ENCODE results near the gene GPRASP3.
"Not testable (repeated sequence)": the region's sequence is repeated elsewhere in the genome, so short reads cannot be mapped to it uniquely, and the experiment has no call there.

The GPRASP3 gene, protein sequence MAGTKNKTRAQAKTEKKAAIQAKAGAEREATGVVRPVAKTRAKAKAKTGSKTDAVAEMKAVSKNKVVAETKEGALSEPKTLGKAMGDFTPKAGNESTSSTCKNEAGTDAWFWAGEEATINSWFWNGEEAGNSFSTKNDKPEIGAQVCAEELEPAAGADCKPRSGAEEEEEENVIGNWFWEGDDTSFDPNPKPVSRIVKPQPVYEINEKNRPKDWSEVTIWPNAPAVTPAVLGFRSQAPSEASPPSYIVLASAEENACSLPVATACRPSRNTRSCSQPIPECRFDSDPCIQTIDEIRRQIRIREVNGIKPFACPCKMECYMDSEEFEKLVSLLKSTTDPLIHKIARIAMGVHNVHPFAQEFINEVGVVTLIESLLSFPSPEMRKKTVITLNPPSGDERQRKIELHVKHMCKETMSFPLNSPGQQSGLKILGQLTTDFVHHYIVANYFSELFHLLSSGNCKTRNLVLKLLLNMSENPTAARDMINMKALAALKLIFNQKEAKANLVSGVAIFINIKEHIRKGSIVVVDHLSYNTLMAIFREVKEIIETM

DNA sequence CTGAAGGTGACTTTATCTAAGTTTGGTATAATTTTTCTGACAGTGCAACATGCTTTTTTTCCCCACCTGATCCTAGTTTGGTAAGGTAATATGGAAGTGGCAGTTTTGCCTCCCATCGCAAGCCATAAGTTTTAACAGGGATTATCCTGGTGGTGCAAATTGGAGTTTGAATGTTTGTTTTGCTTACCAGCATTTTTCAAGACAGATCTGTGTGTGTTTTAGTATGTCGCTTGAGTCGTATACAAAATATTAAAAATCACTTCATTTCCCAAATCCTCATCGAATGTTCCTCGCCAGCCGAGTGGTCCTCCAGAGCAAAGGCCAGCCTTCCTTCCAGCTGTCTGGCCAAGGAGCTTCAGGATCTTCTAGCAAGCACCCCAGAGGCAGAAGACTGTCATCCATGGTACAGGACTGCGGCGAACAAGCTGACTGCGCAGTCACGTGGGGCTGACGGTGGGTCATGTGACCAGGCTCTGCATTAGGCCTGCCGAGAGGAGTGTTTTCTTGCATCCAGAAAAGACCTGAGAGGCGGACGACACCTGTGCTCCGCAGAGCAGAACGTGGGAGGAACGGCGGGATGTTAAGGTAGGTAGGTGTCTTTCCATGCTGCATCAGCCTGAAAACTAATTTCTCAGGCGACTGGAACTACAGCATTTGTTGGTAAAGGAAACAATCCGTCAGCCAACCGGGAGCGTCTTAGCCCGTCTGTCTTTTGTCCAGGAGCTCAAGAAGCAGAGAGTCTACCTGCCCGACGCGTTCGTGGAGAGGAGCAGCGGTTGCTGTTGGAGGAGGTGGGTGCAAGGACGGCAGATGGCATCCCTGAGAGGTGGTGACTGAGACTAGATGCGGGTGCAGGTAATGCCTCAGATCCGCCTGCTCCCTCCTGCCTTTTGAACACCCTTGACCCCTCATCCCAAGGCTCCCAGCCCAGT, at the start of gene GPRASP3:
Gene GPRASP3, plus strand, starts transcription at position 507 of the 932 bp plus-strand sequence. CDS start 28,253 bp downstream, outside the sequence.
- DNase-seq = peak; percentile 28

DNA sequence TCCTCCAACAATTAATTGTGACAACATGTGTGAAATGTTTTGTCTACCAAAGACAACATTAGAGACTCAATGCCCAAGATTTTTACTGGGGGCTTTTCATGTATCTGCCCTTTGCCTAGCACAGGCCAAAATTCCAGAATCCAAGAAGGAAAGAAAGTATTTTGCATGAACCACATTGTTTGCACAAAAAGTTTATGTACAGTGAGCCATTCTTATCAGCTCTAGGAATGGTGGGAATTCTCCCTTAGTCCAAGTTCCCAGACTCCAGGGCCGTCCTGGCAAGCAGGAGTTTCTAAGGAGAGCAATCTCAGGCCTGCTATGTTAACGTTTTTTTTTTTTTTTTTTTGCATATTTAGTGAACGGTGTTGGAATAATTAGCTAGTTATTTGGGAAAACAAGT, 47.7 kb upstream of the GPRASP3 start:
- DNase-seq = no peak

DNA sequence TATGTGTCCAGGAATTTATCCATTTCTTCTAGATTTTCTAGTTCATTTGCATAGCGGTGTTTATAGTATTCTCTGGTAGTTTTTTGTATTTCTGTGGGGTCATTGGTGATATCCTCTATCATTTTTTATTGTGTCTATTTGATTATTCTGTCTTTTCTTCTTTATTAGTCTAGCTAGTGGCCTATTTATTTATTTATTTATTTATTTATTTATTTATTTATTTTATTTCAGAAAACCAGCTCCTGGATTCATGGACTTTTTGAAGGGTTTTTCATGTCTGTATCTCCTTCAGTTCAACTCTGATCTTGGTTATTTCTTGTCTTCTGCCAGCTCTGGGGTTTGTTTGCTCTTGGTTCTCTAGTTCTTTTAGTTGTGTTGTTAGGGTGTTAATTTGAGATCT, 43.1 kb upstream of the GPRASP3 start:
- not testable (repeated sequence) for DNase-seq

DNA sequence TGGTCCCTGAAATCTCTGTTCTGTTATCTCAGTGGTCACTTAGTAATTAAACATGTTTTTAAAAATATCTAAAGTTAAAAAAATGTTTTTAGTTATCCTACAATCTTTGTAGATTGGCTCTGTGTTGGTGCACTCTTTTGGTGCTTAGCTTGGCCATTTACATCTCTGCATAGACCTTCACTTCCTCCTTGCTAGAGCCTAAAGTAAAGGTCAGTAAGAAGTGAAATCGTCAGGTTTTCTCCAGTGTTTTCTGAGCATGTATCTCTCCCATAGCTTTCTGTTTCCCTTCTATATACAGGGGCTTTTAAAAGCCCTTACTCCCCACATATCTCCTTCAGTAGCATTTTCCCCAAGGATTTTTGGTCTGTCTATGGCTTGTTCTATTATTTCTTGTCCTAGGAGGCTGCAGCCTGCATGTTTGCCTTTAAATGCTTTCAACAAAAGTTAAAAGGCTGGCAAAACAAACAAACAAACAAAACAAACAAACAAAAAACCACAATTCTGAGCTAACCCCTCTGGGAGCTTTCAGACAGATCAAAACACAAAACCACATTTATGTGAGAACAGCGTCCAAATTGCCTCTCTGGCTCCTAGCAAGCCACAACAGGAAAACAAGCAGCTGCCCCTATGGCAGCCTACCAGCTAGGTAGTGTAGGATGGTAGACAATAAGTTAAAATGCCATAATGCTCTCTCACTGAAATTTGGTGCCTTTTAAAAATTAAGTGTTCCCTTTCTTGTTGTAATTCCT, 35.6 kb upstream of the GPRASP3 start:
- no peak for DNase-seq

DNA sequence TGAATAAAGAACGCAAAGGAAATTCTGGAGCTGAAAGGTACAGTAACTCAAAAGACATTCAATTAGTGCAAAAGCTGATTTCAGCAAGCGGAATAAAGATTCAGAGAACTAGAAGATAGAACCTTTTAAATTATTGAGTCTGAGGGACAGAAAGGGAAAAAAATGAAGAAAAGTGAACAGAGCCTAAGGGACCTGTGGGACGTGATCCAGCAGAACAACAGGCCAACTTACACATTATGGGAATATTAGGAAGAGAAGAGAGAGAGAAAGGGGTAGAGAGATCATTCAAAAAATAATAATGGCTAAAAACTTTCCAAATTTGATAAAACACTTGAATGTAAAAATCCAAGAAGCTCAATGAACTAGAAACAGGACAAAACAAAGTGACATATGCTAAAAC, 25.8 kb upstream of the GPRASP3 start:
- no peak for DNase-seq

DNA sequence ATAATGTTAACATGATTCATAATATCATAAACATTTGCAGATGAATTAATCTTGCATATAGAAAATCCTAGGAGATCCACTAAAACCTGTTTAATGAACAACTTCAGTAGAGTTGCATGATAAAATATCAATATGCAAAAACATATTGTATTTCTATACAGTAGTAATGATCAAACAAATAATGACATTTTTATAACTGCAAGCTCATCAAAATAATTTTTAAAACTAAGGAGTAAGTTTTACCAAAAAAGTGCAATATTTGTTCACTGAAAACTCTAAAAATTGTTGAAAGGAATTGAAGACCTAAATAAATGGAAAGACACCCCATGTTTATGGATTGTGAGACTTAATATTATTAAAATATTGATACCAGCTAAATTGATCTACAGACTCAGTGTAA, 24.2 kb upstream of the GPRASP3 start:
- DNase-seq = no peak

DNA sequence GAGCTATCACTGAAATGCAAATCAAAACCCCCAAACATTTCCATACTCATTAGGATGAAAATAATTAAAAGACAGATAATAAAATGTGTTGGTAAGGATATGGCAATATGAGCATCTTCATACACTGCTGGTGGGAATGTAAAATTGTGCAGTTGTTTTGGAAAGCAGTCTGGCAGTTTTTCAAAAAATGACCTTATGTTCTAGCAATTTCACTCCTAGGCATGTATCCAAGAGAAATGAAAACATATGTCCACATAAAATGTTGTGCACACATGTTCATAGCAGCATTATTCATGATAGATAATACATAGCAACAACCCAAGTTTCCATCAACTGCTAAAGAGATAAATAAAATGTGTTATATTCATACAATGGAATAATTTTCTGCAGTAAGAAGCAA, 23.0 kb upstream of the GPRASP3 start:
- DNase-seq = no peak

DNA sequence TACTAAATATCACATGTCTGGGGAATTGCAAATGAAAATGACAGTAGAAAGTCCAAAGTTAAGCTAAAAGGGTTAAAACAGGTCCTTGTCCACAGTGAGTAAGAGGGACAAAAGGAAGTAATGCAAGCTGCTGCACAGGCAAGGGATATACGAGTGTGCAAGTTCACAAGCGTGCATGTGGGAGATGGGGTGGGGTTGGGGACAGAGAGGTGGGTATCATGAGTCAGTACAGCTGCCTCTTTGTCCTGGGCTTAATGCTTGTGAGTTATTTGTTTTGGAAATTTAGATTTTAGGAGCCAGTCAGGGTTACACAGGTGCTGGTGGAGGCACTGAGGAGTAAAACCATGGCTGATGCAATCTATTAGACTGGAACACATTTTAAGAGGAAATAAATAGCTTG, 11.6 kb upstream of the GPRASP3 start:
- DNase-seq = no peak

DNA sequence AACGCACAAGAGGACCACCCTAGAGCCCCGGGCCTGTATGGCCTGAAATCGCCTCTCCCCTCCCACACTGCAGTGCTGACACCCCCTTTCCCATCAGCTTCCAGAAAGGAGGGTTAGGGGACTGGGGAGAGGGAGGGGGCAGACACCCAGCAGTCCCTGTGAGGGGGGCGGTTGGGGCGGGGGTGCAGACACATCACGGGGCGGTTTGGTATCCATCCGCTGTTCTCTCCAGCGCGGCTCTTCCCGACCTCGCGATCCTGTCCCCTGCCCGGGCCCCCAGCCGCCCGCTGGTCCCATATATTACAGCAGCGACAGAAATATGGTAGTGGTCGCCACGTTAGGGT, 8.7 kb upstream of the GPRASP3 start:
- DNase-seq = no peak

DNA sequence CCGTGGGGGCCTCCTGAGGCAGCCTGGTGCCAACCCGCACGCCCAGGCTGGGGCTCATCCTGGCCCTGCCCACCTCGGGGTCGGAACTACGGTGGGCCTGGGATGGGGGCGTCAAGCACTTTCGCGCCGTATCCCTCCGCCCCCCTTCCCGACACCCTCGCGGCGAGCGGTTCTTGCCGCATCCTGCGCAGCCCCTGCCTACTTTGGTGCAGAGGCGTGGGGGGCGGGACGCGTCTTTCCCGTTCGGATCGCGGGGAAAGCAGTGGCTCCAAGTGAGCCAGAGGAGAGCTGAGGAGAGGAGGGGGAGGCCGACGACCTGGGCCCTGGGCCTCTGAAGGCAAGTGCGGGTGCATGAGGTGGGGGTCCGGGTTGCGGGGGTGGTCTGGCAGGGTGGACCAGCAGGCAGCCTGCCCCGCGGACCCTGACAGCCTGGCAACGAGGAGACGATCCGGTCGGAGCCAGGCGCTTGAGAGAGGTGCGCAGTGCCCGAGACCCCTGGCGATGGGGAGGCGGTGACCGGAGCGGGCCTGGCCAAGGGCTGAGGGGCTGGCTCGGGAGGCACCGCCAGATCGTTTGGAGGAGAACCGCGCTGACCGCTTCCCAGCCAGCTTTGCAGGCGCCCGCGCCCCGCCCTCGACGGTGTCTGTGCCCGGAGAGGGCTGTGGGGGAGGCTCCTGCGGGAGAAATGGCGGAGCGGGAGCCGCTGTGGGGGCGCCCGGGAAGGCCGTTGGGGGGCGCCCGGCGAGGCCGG, 8.2 kb upstream of the GPRASP3 start, which contains the start of gene GPRASP2:
Gene GPRASP2, plus strand, starts transcription at position 233 of the 751 bp plus-strand sequence. CDS start 2,422 bp downstream, outside the sequence.
- DNase-seq = no peak

DNA sequence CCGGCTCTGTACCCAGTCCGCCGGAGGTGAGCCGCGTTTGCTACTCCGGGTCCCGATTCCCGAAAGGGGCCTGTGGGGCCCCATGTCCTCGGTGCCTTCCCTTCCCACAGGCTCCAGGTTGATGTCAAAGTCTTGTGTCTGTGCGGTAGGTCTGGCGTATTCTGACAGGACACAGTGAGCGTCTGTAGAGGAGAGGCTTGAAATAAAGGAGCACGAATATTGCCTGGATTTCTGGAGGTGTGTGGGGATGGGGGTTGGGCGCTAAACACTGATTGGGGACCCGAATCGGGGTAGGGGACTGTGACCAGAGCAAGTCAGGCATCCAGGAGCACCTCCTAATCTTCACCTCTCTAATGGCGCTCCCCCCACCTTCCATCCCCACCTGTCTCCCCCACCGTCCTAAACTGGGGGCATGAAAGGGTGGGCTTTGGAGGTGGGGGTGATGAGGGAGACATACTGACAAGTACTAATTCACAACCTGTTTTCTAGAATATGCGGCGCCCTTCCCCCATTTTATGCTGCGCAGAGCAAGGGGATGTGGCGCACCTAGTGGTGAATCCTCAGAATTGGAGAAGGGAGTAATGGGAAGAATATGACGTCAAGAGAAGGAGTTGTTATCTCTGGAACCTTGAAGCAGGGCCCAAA, 7.4 kb upstream of the GPRASP3 start:
- DNase-seq = peak; percentile 5

DNA sequence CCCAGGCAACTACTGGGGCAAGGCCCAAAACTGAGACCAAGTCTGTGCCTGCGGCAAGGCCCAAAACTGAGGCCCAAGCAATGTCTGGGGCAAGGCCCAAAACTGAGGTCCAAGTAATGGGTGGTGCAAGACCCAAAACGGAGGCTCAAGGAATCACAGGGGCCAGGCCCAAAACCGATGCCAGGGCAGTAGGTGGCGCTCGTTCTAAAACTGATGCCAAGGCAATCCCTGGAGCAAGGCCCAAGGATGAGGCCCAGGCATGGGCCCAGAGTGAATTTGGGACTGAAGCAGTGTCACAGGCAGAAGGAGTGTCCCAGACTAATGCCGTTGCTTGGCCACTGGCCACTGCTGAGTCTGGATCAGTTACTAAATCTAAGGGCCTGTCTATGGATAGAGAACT, 5.5 kb upstream of the GPRASP3 start:
- DNase-seq = no peak

DNA sequence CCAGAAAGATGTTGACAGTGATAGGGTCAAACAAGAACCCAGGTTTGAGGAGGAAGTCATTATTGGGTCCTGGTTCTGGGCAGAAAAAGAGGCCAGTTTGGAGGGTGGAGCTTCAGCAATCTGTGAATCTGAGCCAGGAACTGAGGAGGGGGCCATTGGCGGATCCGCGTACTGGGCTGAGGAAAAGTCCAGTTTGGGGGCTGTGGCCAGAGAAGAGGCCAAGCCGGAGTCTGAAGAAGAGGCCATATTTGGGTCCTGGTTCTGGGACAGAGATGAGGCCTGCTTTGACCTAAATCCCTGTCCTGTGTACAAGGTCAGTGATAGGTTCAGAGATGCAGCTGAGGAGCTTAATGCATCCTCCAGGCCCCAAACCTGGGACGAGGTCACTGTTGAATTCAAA, 4.6 kb upstream of the GPRASP3 start:
- no peak for DNase-seq

DNA sequence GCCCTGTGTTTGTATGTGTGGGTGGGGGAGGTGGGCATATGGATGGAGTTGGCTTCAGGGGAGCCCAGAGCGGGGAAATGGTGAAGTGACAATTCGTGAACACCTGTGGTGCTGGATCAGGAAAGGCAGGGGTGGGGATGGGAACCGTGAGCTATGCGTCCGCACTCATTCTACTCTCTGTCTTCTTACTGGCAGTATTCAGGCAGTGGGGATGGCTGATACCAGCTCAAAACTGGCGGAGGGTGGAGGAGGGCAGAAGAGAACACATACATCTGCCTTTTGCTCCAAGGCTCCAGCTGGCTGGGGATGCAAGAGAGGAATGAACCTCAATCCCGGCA, 595 bp downstream of the GPRASP3 start:
- DNase-seq = not testable (repeated sequence)

DNA sequence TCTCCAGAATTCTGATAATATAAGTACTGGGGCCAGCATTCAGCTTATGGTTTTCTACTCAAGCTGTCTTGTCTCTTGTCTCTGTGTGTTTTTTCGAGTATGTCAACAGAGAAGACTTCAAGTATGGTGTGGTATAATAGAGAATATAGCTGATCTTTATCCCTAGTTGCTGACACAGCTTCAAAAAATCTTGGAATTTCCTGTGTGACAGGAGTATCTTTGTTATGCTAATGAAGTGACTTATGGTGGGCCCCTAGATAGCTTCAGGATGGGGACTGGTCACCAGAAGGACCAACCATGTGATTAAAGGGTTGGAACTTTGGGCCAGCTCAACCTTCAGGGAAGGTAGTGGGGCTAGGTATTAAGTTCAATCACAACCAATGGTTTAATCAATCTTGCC, 2.9 kb downstream of the GPRASP3 start:
- DNase-seq = no peak

DNA sequence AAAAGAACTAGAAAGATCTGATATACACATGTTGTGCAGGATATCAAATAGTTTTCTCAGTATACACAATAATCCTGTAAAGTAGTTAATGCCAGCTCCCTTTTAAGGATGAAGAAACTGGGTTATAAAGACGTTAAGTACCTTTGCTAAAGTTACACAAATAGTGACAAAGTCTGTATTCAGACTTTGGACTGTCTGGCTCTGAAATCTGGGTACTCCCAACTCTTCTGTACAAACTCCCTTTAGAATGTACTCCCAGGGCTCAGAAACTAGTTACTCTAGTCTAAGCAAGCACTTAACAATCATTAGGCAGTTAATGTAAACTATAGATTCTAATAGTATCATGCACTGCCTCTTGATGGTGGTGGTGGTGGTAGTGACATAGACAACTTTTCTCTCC, 7.2 kb downstream of the GPRASP3 start:
- no peak for DNase-seq

DNA sequence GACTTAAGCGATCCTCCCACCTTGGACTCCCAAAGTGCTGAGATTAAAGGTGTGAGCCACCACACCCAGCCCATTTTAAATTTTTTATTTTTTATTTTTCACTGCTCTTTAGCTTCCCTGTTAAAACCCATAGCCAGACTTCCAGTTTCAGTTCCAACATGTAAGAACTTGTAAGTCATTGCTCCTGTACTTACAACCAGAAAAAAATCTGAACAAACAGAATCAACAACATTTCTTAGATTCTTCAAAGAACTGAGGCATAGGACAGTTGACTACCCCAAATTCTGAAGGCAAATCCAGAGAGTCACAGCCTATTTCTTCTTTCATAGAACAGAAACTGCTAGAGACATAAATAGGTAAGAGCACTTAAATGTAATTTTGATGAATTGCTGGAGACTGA, 8.1 kb downstream of the GPRASP3 start:
- DNase-seq = no peak

DNA sequence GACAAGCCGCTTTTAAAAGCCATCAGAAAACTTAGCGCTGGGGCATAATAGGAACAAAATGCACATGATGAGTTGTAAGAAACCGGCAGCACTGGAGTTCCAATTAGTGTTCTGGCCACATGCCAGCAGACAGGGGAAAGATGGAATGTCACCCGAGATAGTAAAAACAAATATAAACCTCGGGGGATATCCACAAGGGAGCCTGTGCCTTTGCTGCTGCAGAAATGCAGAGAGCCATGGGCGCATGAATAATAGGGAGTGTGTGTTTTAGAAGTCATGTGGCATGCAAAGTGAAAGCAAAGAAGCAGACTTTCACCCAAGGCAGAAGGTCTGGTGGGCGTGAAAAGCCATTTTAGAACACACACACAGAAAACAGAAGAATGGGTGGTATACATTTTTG, 19.1 kb downstream of the GPRASP3 start:
- DNase-seq = no peak

DNA sequence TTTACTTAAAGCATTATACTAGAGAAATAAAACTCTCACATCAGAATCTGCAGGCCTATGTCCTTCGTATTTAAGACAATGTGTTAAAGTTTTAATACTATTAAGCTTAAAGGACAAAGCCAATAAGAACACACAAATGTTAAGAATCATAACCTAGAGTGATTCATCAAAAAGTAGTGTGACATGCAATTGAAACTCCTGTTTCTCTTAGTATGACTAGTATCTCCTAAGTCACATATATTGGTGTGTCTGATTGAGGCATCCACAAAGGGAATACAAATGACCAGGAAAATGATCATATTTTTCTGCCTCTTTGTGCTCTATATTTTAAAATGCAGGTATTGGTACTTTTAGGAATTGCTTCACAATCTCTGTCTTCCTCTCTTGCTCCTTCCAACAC, 23.8 kb downstream of the GPRASP3 start:
- no peak for DNase-seq

DNA sequence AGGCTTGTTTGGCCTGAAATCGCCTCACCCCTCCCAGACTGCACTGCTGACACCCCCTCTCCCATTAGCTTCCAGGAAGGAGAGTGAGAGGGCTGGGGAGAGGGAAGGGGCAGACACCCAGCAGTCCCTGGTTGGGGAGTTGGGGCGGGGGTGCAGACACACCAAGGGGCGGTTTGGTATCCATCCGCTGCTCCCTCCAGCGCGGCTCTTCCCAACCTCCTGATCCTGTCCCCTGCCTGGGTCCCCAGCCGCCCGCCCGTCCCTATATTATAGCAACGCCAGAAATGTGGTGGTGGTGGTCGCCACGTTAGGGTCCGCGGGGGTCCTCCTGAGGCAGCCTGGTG, 24.9 kb downstream of the GPRASP3 start:
- no peak for DNase-seq

DNA sequence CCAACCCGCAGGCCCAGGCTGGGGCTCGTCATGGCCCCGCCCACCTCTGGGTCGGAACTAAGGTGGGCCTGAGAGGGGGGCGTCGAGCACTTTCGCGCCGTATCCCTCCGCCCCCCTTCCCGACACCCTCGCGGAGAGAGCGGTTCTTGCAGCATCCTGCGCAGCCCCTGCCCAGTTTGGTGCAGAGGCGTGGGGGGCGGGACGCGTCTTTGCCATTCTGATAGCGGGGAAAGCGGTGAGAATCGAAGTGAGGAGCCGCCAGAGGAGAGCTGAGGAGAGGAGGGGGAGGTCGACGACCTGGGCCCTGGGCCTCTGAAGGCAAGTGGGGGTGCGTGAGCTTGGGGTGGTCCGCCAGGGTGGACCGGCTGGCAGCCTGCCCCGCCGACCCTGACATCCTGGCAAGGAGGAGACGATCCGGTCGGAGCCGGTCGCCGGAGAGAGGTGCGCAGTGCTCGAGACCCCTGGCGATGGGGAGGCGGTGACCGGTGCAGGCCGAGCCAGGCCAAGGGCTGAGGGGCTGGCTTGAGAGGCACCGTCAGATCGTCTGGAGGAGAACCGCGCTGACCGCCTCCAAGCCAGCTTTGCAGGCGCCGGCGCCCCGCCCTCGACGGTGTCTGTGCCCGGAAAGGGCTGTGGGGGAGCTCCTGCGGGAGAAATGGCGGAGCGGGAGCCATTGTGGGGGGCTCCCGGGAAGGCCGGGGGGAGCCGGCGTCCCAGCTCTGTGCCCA, 25.5 kb downstream of the GPRASP3 start:
- no peak for DNase-seq
